Measurements from ENCODE around the gene SYNGR4. TPM values are rescaled to one million over a fixed set of nuclear protein-coding genes. Genes with fewer than 3 reads are reported as not detected.
"Not testable (repeated sequence)": the region's sequence is repeated elsewhere in the genome, so short reads cannot be mapped to it uniquely, and the experiment has no call there.

Gene SYNGR4, protein sequence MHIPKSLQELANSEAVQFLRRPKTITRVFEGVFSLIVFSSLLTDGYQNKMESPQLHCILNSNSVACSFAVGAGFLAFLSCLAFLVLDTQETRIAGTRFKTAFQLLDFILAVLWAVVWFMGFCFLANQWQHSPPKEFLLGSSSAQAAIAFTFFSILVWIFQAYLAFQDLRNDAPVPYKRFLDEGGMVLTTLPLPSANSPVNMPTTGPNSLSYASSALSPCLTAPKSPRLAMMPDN
- polyA plus RNA-seq (not detected in 3 replicates), polyA minus RNA-seq (not detected in 3 replicates)
- polyA plus RNA-seq (2011; ENCODE audit: low read depth): not detected
- not detected in 2 replicates for polyA plus RNA-seq (2011; cell fraction: cytosol; rRNA removed)
- polyA plus RNA-seq (2011; cell fraction: nucleus; rRNA removed): not detected in 2 replicates
- not detected in 2 replicates for polyA plus RNA-seq (2012; ENCODE audit: low replicate concordance)
- polyA minus RNA-seq (2011; cell fraction: cytosol; rRNA and poly(A)+ RNA removed): not detected
- polyA minus RNA-seq (2011; cell fraction: nucleus; rRNA and poly(A)+ RNA removed): not detected in 2 replicates

- H3K27ac ChIP-seq (ENCODE audit: control insufficient read depth, insufficient read depth, low read length): peak within 1 kb of the TSS; percentile 93
- peak; percentile 81 for FAIRE-seq
- H3K9ac ChIP-seq (ENCODE audit: control insufficient read depth, extremely low read depth, insufficient read depth, low read length): peak within 1 kb of the TSS; percentile 93
- no peak for TF ChIP-seq EZH2 (IDR thresholded peaks at IDR 0.05; ENCODE audit: low read length)
- TF ChIP-seq, protein P1, sequence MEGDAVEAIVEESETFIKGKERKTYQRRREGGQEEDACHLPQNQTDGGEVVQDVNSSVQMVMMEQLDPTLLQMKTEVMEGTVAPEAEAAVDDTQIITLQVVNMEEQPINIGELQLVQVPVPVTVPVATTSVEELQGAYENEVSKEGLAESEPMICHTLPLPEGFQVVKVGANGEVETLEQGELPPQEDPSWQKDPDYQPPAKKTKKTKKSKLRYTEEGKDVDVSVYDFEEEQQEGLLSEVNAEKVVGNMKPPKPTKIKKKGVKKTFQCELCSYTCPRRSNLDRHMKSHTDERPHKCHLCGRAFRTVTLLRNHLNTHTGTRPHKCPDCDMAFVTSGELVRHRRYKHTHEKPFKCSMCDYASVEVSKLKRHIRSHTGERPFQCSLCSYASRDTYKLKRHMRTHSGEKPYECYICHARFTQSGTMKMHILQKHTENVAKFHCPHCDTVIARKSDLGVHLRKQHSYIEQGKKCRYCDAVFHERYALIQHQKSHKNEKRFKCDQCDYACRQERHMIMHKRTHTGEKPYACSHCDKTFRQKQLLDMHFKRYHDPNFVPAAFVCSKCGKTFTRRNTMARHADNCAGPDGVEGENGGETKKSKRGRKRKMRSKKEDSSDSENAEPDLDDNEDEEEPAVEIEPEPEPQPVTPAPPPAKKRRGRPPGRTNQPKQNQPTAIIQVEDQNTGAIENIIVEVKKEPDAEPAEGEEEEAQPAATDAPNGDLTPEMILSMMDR (optimal IDR thresholded peaks at IDR 0.05 in 1 of 3, IDR thresholded peaks at IDR 0.05 in 1 of 3, conservative IDR thresholded peaks at IDR 0.05 in 1 of 3; ENCODE audit: extremely low read depth in 1 of 3, insufficient read depth in 2 of 3, low read length in 3 of 3): no peak
- no peaks in the 10 kb centered on the region for H3K79me2 ChIP-seq (ENCODE audit: control insufficient read depth, insufficient read depth, low read length)
- H4K20me1 ChIP-seq (ENCODE audit: control insufficient read depth, extremely low read depth, insufficient read depth, low read length): no peaks in the 10 kb centered on the region
- H3K9me3 ChIP-seq (ENCODE audit: control insufficient read depth, low read depth, low read length): no peaks in the 10 kb centered on the region
- peaks cover 0 to 3% of the 10 kb centered on the region in 2 experiments for H3K36me3 ChIP-seq (ENCODE audit: control insufficient read depth in 2 of 2, extremely low read depth in 1 of 2, insufficient read depth in 2 of 2, low read length in 2 of 2)
- H3K4me2 ChIP-seq (ENCODE audit: control insufficient read depth, extremely low read depth, insufficient read depth, low read depth, low read length): peak within 1 kb of the TSS; percentile 100
- peak within 1 kb of the TSS; percentile 94 for H2AFZ ChIP-seq (ENCODE audit: control insufficient read depth, low read length)
- H3K27me3 ChIP-seq (ENCODE audit: control insufficient read depth, extremely low read depth, insufficient read depth, low read length): no peaks in the 10 kb centered on the region
- DNase-seq (ENCODE audit: low read depth, low spot score): peak; percentile 99
- dilution Hi-C loops (cut with MboI; ENCODE audit: extremely low pct_ligation_motif_present, low sequenced_read_pairs): no loop called here
- H3K9me1 ChIP-seq (ENCODE audit: control insufficient read depth, extremely low read depth, insufficient read depth, low read length): no peaks in the 10 kb centered on the region
- peak within 1 kb of the TSS; percentile 37 to 87 (median 70) for H3K4me3 ChIP-seq (ENCODE audit: control insufficient read depth in 2 of 3, extremely low read depth in 1 of 3, insufficient read depth in 2 of 3, low read depth in 1 of 3, low read length in 3 of 3)
- peaks cover 9% of the 10 kb centered on the region for H3K4me1 ChIP-seq (ENCODE audit: control insufficient read depth, extremely low read depth, insufficient read depth, low read length)
These were observed at the start of gene SYNGR4, which contains the start of gene TMEM143 for GRCh38 chr19:48363810-48364597. Gene SYNGR4 (plus strand): TSS chr19:48364367. CDS start chr19:48365843, 1,476 bp downstream. Gene TMEM143 (minus strand): TSS chr19:48363940. CDS start chr19:48363920, 20 bp downstream.

- Histone ChIP-seq H3K27me3 (ENCODE audit: control insufficient read depth, extremely low read depth, insufficient read depth, low read length) (no peaks in the 10 kb centered on the region), H3K9me1 (ENCODE audit: control insufficient read depth, extremely low read depth, insufficient read depth, low read length) (no peaks in the 10 kb centered on the region), H4K20me1 (ENCODE audit: control insufficient read depth, extremely low read depth, insufficient read depth, low read length) (no peaks in the 10 kb centered on the region), H3K4me2 (ENCODE audit: control insufficient read depth, extremely low read depth, insufficient read depth, low read depth, low read length) (no peak overlapping the region), H3K4me3 (ENCODE audit: control insufficient read depth in 2 of 3, extremely low read depth in 1 of 3, insufficient read depth in 2 of 3, low read depth in 1 of 3, low read length in 3 of 3) (no peak overlapping the region), H3K4me1 (ENCODE audit: control insufficient read depth, extremely low read depth, insufficient read depth, low read length) (no peaks in the 10 kb centered on the region), H3K9ac (ENCODE audit: control insufficient read depth, extremely low read depth, insufficient read depth, low read length) (no peak overlapping the region), H3K9me3 (ENCODE audit: control insufficient read depth, low read depth, low read length) (no peaks in the 10 kb centered on the region), H2AFZ (ENCODE audit: control insufficient read depth, low read length) (no peak overlapping the region), H3K79me2 (ENCODE audit: control insufficient read depth, insufficient read depth, low read length) (no peaks in the 10 kb centered on the region), H3K27ac (ENCODE audit: control insufficient read depth, insufficient read depth, low read length) (no peak overlapping the region), H3K36me3 (ENCODE audit: control insufficient read depth in 2 of 2, extremely low read depth in 1 of 2, insufficient read depth in 2 of 2, low read length in 2 of 2) (no peaks in the 10 kb centered on the region)
- TF ChIP-seq EZH2 (IDR thresholded peaks at IDR 0.05; ENCODE audit: low read length): no peak
- TF ChIP-seq, protein P1 (optimal IDR thresholded peaks at IDR 0.05 in 1 of 3, IDR thresholded peaks at IDR 0.05 in 1 of 3, conservative IDR thresholded peaks at IDR 0.05 in 1 of 3; ENCODE audit: extremely low read depth in 1 of 3, insufficient read depth in 2 of 3, low read length in 3 of 3): no peak
- no peak for FAIRE-seq
- no peak for DNase-seq (ENCODE audit: low read depth, low spot score)
- dilution Hi-C loops (cut with MboI; ENCODE audit: extremely low pct_ligation_motif_present, low sequenced_read_pairs): no loop called here
These were observed 48.5 kb upstream of the SYNGR4 start for GRCh38 chr19:48315712-48316111.

- H2AFZ ChIP-seq (ENCODE audit: control insufficient read depth, low read length); H3K9ac ChIP-seq (ENCODE audit: control insufficient read depth, extremely low read depth, insufficient read depth, low read length); H3K4me2 ChIP-seq (ENCODE audit: control insufficient read depth, extremely low read depth, insufficient read depth, low read depth, low read length); H3K36me3 ChIP-seq (ENCODE audit: control insufficient read depth in 2 of 2, extremely low read depth in 1 of 2, insufficient read depth in 2 of 2, low read length in 2 of 2); H4K20me1 ChIP-seq (ENCODE audit: control insufficient read depth, extremely low read depth, insufficient read depth, low read length); H3K27ac ChIP-seq (ENCODE audit: control insufficient read depth, insufficient read depth, low read length); H3K9me3 ChIP-seq (ENCODE audit: control insufficient read depth, low read depth, low read length); FAIRE-seq; H3K27me3 ChIP-seq (ENCODE audit: control insufficient read depth, extremely low read depth, insufficient read depth, low read length); DNase-seq (ENCODE audit: low read depth, low spot score); H3K79me2 ChIP-seq (ENCODE audit: control insufficient read depth, insufficient read depth, low read length); H3K4me3 ChIP-seq (ENCODE audit: control insufficient read depth in 2 of 3, extremely low read depth in 1 of 3, insufficient read depth in 2 of 3, low read depth in 1 of 3, low read length in 3 of 3); H3K9me1 ChIP-seq (ENCODE audit: control insufficient read depth, extremely low read depth, insufficient read depth, low read length); dilution Hi-C loops (cut with MboI; ENCODE audit: extremely low pct_ligation_motif_present, low sequenced_read_pairs): not testable (repeated sequence)
- peaks cover 11% of the 10 kb centered on the region for H3K4me1 ChIP-seq (ENCODE audit: control insufficient read depth, extremely low read depth, insufficient read depth, low read length)
These were observed 46.5 kb upstream of the SYNGR4 start for GRCh38 chr19:48317708-48317960.

Data from keratinocyte (primary cell).